ENCODE measurements around the gene HAP1.
"Not testable (repeated sequence)": the region's sequence is repeated elsewhere in the genome, so short reads cannot be mapped to it uniquely, and the experiment has no call there.

Gene HAP1

GRCh38 chr17:41724476-41725050 is 9.9 kb downstream of the HAP1 start:
- no peak for TF ChIP-seq ZNF274 (IDR thresholded peaks at IDR 0.05; ENCODE audit: low read depth, low read length)

GRCh38 chr17:41723801-41724475 is 10.5 kb downstream of the HAP1 start:
- TF ChIP-seq ZNF274 (IDR thresholded peaks at IDR 0.05; ENCODE audit: low read depth, low read length), result no peak
- H3K4me3 ChIP-seq (ENCODE audit: low read length), result no peak overlapping the region

More at GRCh38 chr17:41724476-41725050, 9.9 kb downstream of the HAP1 start:
- H3K4me3 ChIP-seq (ENCODE audit: low read length), result no peak overlapping the region

GRCh38 chr17:41722231-41722630 is 12.2 kb downstream of the HAP1 start:
- TF ChIP-seq ZNF274 (IDR thresholded peaks at IDR 0.05; ENCODE audit: low read depth, low read length), result no peak
- H3K4me3 ChIP-seq (ENCODE audit: low read length), result no peak overlapping the region

GRCh38 chr17:41718287-41718645 is 16.2 kb downstream of the HAP1 start:
- no peak overlapping the region for H3K4me3 ChIP-seq (ENCODE audit: low read length)
- TF ChIP-seq ZNF274 (IDR thresholded peaks at IDR 0.05; ENCODE audit: low read depth, low read length), result no peak

DNA sequence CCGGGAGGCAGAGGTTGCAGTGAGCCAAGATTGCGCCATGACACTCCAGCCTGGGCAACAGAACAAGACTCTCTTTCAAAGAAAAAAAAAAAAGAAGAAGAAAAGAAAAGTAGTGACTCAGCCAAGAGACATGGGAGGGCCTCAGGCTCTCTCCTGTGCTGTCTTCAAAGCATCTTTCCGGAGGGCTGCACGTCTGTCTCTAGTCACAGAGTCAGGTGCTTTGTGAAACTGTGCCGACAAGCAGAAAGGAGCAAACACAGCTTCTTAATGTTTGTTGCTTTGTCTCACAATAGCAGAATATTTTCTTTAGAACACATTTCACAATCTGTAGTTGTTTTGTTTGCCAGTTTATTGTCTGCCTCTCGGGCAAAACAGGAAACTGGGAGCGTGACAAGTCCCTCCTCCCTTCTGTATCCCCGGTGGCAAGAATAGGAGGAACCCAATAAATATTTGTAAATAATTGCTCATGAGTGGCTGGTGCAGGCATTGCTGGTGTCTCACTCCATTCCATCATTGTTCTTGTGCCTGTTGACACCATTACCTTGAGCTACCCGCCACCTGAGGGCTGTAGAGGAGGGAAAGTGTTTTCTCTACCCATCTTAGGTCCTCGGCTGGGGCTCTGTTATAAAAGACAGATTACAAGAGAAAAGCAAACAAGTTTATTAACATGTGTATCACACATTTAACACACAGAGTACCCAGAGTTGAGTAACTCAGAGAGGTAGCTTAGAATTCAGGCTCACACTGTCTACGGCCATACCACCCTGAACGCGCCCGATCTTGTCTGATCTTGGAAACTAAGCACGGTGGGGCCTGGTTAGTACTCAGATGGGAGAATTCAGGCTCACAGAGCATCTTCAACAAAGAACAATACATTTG is 16.8 kb downstream of the HAP1 start:
- no peak overlapping the region for H3K4me3 ChIP-seq (ENCODE audit: low read length)

GRCh38 chr17:41711669-41712400 is 22.6 kb downstream of the HAP1 start, which contains the start of gene GAST:
TSS of gene GAST (plus strand) at chr17:41712331. CDS start at chr17:41715437, 3,106 bp downstream.
- no peak for TF ChIP-seq ZNF274 (IDR thresholded peaks at IDR 0.05; ENCODE audit: low read depth, low read length)
- H3K4me3 ChIP-seq (ENCODE audit: low read length), result no peak within 1 kb of the TSS

More for the DNA sequence above, 16.8 kb downstream of the HAP1 start:
- no peak for TF ChIP-seq ZNF274 (IDR thresholded peaks at IDR 0.05; ENCODE audit: low read depth, low read length)

DNA sequence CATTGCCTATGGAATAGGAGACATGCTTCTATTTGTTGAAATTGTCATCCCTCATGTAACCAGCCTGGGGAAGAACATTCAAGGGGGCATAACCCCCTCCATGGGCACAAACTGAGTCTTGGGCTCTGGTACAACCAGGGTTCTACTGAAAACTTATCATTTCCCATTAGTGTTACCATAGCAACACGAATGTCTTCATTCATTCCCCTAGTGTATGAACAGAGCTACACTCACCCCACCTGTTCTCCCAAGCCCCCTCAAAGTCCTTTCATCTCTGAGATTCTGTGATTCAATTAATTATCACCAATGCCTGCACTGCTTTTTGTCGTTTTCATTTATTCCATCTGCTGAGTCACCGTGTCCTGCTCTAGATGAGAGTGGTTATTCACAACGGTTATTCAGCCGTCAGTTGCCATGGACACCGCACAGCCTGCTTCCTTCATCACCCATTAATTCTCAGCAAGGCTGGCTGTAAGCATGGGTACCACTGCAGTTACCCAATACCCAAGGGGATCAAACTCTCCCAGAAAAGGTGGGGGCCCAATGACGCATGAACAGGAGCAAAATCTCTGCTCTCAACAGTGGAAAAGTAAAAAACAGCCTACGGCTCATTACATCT is 23.9 kb downstream of the HAP1 start:
- no peak for TF ChIP-seq ZNF274 (IDR thresholded peaks at IDR 0.05; ENCODE audit: low read depth, low read length)

DNA sequence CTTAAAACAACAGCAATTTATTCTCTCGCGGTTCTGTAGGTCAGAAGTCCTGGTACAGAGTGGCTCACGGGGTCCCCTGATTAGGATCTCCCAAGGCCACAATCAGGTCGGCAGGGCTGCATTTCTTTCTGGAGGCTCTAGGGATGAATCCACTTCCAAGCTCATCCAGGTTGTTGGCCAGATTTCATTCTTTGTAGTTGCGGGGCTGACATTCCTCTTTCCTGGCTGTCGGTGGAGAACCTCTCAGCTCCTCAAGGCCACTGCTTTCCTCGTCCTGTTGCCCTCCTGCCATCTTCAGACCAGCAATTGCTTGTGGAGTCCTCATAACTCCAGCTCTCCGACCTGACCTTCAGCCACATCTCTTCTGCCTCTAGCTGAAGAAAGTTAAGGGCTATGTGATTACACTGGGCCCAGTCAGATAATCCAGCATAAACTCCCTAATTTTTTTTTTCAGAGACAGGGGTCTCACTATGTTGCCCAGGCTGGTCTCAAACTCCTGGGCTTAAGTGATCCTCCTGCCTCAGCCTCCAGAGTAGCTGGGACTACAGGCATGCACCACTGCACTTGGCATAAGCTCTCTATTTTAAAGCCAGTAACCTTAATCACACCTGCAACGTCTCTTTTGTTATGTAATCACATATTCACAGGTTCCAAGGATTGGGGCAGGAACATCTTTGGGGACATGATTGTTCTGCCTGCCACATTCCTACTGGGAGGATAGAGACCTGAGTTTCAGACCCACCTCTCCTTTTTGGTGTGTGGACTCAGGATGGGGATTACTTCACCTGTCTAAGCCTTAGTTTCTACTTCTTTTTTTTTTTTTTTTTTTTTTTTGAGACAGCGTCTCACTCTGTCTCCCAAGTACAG is 26.4 kb downstream of the HAP1 start:
- TF ChIP-seq ZNF274 (IDR thresholded peaks at IDR 0.05; ENCODE audit: low read depth, low read length), result no peak
- H3K4me3 ChIP-seq (ENCODE audit: low read length), result no peak overlapping the region

More for the DNA sequence above, 23.9 kb downstream of the HAP1 start:
- no peak overlapping the region for H3K4me3 ChIP-seq (ENCODE audit: low read length)

DNA sequence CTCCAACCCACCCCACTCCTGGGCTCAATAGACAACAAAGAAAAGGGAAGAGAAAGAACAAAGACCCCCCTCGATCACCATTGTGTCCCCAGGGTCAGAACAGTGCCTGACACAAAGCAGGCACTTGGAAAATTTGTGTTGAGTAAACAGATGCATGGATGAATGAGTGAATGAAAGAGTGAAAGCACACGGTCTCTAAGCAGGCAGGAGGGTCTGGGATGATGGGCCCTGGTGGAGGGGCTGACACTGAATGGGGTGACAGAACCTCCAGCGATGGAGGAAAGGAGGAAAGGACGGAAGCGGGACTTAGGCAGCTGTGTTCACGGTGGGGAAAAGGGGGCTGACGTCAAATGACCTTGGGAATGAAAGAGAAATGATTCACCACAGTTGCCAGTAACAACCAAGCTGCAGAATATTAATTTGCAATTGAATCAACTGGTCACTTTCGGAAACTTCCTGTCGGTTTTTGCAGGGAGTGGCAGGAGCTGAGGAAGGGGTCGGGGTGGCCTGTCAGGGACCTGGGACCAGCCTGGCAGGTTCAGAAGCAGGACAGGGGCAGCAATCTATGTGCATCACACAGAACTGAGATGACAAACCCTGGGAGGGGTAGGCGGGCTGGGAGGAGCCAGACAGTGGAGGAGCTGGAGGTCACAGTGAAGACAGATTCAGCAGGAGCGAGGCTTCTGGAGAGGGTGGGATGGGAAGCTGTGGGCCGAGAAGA is 29.0 kb downstream of the HAP1 start:
- no peak overlapping the region for H3K4me3 ChIP-seq (ENCODE audit: low read length)
- TF ChIP-seq ZNF274 (IDR thresholded peaks at IDR 0.05; ENCODE audit: low read depth, low read length), result no peak

- TF ChIP-seq ZNF274 (IDR thresholded peaks at IDR 0.05; ENCODE audit: low read depth, low read length), result no peak
- H3K4me3 ChIP-seq (ENCODE audit: low read length), result no peak overlapping the region
Measured at GRCh38 chr17:41702712-41703111, 31.7 kb downstream of the HAP1 start.

DNA sequence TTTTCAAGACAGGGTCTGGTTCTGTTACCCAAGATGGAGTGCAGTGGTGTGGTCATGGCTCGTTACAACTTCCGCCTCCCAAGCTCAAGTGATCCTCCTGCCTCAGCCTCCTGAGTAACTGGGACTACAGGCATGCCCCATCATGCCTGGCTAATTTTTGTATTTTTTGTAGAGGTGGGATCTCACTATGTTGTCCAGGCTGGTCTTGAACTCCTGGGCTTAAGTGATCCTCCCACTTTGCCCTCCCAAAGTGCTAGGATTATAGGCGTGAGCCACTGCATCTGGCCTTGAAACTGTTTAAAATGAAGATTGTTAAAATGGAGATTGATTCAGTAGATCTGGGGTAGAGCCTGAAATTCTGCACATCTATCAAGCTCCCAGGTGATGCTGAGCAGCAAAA is 33.6 kb downstream of the HAP1 start:
- not testable (repeated sequence) for H3K4me3 ChIP-seq (ENCODE audit: low read length)

Measured in GM08714 (cell line).